IPS DF 19.7 (cell line): ENCODE measurements around the gene ABHD18.
"Not testable (repeated sequence)": the region's sequence is repeated elsewhere in the genome, so short reads cannot be mapped to it uniquely, and the experiment has no call there.

Source experiments
- DNase-seq: peaks from one replicate; pipeline ENCODE4 v3.0.0-alpha.2; 2013; ENCODE audit warnings: low read depth, low spot score

Gene ABHD18

GRCh38 chr4:127993151-127993550, 27.9 kb downstream of the ABHD18 start:
- DNase-seq: no peak

GRCh38 chr4:127995776-127996175, 30.6 kb downstream of the ABHD18 start:
- no peak for DNase-seq

- DNase-seq: not testable (repeated sequence)
Measured at GRCh38 chr4:127996521-127996920, 31.3 kb downstream of the ABHD18 start.

GRCh38 chr4:127997534-127998388, 32.6 kb downstream of the ABHD18 start:
- DNase-seq: peak; percentile 2

- no peak for DNase-seq
Measured at GRCh38 chr4:128006592-128006991, 41.4 kb downstream of the ABHD18 start.

GRCh38 chr4:128009428-128009827, 44.2 kb downstream of the ABHD18 start:
- DNase-seq: no peak

- DNase-seq: no peak
Measured at GRCh38 chr4:128025319-128025718, 60.1 kb downstream of the ABHD18 start.

GRCh38 chr4:128029907-128030306, 64.7 kb downstream of the ABHD18 start:
- no peak for DNase-seq

GRCh38 chr4:128031756-128032384, 66.7 kb downstream of the ABHD18 start:
- DNase-seq: no peak

- DNase-seq: no peak
Measured at GRCh38 chr4:128039568-128039967, 74.4 kb downstream of the ABHD18 start.

- DNase-seq: not testable (repeated sequence)
Measured at GRCh38 chr4:128047019-128047418, 81.8 kb downstream of the ABHD18 start.

GRCh38 chr4:128047514-128047913, 82.3 kb downstream of the ABHD18 start:
- not testable (repeated sequence) for DNase-seq

- not testable (repeated sequence) for DNase-seq
Measured at GRCh38 chr4:128051229-128051628, 86.0 kb downstream of the ABHD18 start.

GRCh38 chr4:128054907-128055306, 89.7 kb downstream of the ABHD18 start:
- not testable (repeated sequence) for DNase-seq

GRCh38 chr4:128055441-128056206, 90.4 kb downstream of the ABHD18 start:
- not testable (repeated sequence) for DNase-seq

- no peak for DNase-seq
Measured at GRCh38 chr4:128056396-128056795, 91.2 kb downstream of the ABHD18 start.

- no peak for DNase-seq
Measured at GRCh38 chr4:128060121-128060698, 95.0 kb downstream of the ABHD18 start.

- DNase-seq: no peak
Measured at GRCh38 chr4:128060699-128061565, 95.7 kb downstream of the ABHD18 start, which contains the start of gene LARP1B. Gene LARP1B (plus strand): TSS chr4:128061312. CDS start chr4:128074952, 13,640 bp downstream.

- no peak for DNase-seq
Measured at GRCh38 chr4:128061566-128062536, 96.6 kb downstream of the ABHD18 start.

GRCh38 chr4:128066453-128066820, 101.2 kb downstream of the ABHD18 start:
- not testable (repeated sequence) for DNase-seq
